HepG2 (cell line): ENCODE measurements around the gene ITIH2. TPM values are rescaled to one million over a fixed set of nuclear protein-coding genes. Genes with fewer than 3 reads are reported as not detected.

ENCODE experiments used
- CBX2 ChIP-seq, 2 experiments: fragments of 200-600 bp in 1 of 2; sonication (generic); formaldehyde crosslinking in 1 of 2; IDR thresholded peaks; 2 replicates each; pipeline versions ENCODE4 v1.7.0 to v1.8.1; 2018 to 2022; ENCODE audit warnings: low read depth in 2 of 2, low read length in 1 of 2, mild to moderate bottlenecking in 1 of 2, missing genetic modification reagents in 1 of 2
- HMG20B ChIP-seq: conservative IDR thresholded peaks from 2 replicates; pipeline ENCODE4 v1.6.1; 2016; ENCODE audit warnings: missing genetic modification reagents, missing compliant biosample characterization
- KLF9 ChIP-seq: IDR thresholded peaks from 2 replicates; pipeline ENCODE4 v1.6.1; 2016; ENCODE audit warnings: low read depth
- KMT2A ChIP-seq: sonication (generic); formaldehyde crosslinking; IDR thresholded peaks from 2 replicates; pipeline ENCODE4 v1.4.0; 2020; ENCODE audit warnings: missing genetic modification reagents
- MED8 ChIP-seq: sonication (generic); formaldehyde crosslinking; IDR thresholded peaks from 2 replicates; pipeline ENCODE4 v1.8.1; 2023; ENCODE audit warnings: mild to moderate bottlenecking, missing genetic modification reagents; ENCODE audit not compliant: insufficient replicate concordance
- SOX5 ChIP-seq: IDR thresholded peaks from 2 replicates; pipeline ENCODE4 v1.6.1; 2016; ENCODE audit warnings: borderline replicate concordance
- TBX3 ChIP-seq: fragments of 450-650 bp; IDR thresholded peaks from 2 replicates; pipeline ENCODE4 v1.6.1; 2017; ENCODE audit warnings: antibody characterized with exemption, mild to moderate bottlenecking, inconsistent platforms, borderline replicate concordance
- ZBTB44 ChIP-seq: sonication (generic); formaldehyde crosslinking; IDR thresholded peaks from 2 replicates; pipeline ENCODE4 v1.4.0; 2020; ENCODE audit warnings: missing genetic modification reagents
- ZBTB46 ChIP-seq: sonication (generic); formaldehyde crosslinking; IDR thresholded peaks from 2 replicates; pipeline ENCODE4 v1.4.0; 2020; ENCODE audit warnings: mild to moderate bottlenecking, missing genetic modification reagents, borderline replicate concordance
- ZNF180 ChIP-seq: sonication (generic); formaldehyde crosslinking; IDR thresholded peaks from 2 replicates; pipeline ENCODE4 v1.4.0; 2020; ENCODE audit warnings: low read depth, missing genetic modification reagents, borderline replicate concordance
- ZNF260 ChIP-seq: sonication (generic); formaldehyde crosslinking; IDR thresholded peaks from 2 replicates; pipeline ENCODE4 v1.4.0; 2020; ENCODE audit warnings: missing genetic modification reagents, low read depth, mild to moderate bottlenecking, borderline replicate concordance
- ZNF382 ChIP-seq: sonication (generic); formaldehyde crosslinking; IDR thresholded peaks from 2 replicates; pipeline ENCODE4 v1.5.0; 2020; ENCODE audit warnings: missing genetic modification reagents, mild to moderate bottlenecking, borderline replicate concordance
- ZNF549 ChIP-seq: sonication (generic); formaldehyde crosslinking; IDR thresholded peaks from 2 replicates; pipeline ENCODE4 v1.5.0; 2020; ENCODE audit warnings: missing genetic modification reagents
- ZNF646 ChIP-seq: sonication (generic); formaldehyde crosslinking; IDR thresholded peaks from 2 replicates; pipeline ENCODE4 v1.9.0; 2021; ENCODE audit warnings: mild to moderate bottlenecking, missing genetic modification reagents
- ZNF788 ChIP-seq: sonication (generic); formaldehyde crosslinking; IDR thresholded peaks from 2 replicates; pipeline ENCODE4 v1.5.0; 2020; ENCODE audit warnings: mild to moderate bottlenecking, missing genetic modification reagents, borderline replicate concordance
- ZNF816 ChIP-seq: sonication (generic); formaldehyde crosslinking; IDR thresholded peaks from 2 replicates; pipeline ENCODE4 v1.8.0; 2022; ENCODE audit warnings: missing genetic modification reagents, mild to moderate bottlenecking, borderline replicate concordance
- polyA plus RNA-seq, 8 experiments: library from polyadenylated mRNA; depleted of rRNA in 3 of 8; stranded (reverse) in 7 of 8; unstranded in 1 of 8; fragments of >200 nt; fragmentation: Illumina TruSeq in 4 of 8; extraction: Trizol in 4 of 8; gene quantifications; 2 replicates each; pipeline versions ENCODE4 v1.2.1 to v1.2.3, GENCODE V29; 2011 to 2016; ENCODE audit warnings: low read depth in 4 of 8, missing spikeins in 1 of 8, mixed read lengths in 1 of 8; ENCODE audit not compliant: insufficient read depth in 1 of 8
- total RNA-seq, 5 experiments: library from RNA; depleted of rRNA; stranded (reverse); fragments of >200 nt; fragmentation: Illumina TruSeq; extraction: Trizol; gene quantifications; 2 replicates each; pipeline ENCODE4 v1.2.3, GENCODE V29; 2016; ENCODE audit warnings: low read depth in 1 of 5
- TF ChIP-seq, protein P1 (sequence below): sonication (generic); formaldehyde crosslinking; IDR thresholded peaks from 2 replicates; pipeline ENCODE4 v1.8.1; 2023; ENCODE audit warnings: missing genetic modification reagents, inconsistent platforms, borderline replicate concordance
- TF ChIP-seq, protein P2 (sequence below): sonication (generic); formaldehyde crosslinking; IDR thresholded peaks from 2 replicates; pipeline ENCODE4 v1.5.0; 2020; ENCODE audit warnings: missing genetic modification reagents, mild to moderate bottlenecking, borderline replicate concordance

The ITIH2 gene
- total and polyA plus RNA-seq, 2 of the 13 experiments (the other 11 are each of a cell fraction or from before 2014, with no cell fraction given): 1,197 to 1,427 TPM

GRCh38 chr10:7703140-7703539, at the start of gene ITIH2 (continued):
- TF ChIP-seq ZNF646 (no peak), ZNF816 (CRISPR knock-in tag) (no peak), ZBTB46 (CRISPR knock-in tag) (no peak), ZBTB44 (no peak), HMG20B (CRISPR knock-in tag) (no peak), ZNF260 (no peak), CBX2 (IDR thresholded peaks at IDR 0.05; ENCODE audit: low read depth, low read length) (no peak), CBX2 (CRISPR knock-in tag; IDR thresholded peaks at IDR 0.05; ENCODE audit: low read depth) (no peak), ZNF788 (CRISPR knock-in tag) (no peak), KLF9 (CRISPR knock-in tag) (no peak), KMT2A (CRISPR knock-in tag) (no peak), SOX5 (CRISPR knock-in tag) (peak; percentile 81), MED8 (CRISPR knock-in tag) (peak; percentile 43), ZNF180 (CRISPR knock-in tag) (no peak), ZNF382 (no peak), ZNF549 (CRISPR knock-in tag) (no peak), TBX3 (no peak)
- TF ChIP-seq, protein P1, sequence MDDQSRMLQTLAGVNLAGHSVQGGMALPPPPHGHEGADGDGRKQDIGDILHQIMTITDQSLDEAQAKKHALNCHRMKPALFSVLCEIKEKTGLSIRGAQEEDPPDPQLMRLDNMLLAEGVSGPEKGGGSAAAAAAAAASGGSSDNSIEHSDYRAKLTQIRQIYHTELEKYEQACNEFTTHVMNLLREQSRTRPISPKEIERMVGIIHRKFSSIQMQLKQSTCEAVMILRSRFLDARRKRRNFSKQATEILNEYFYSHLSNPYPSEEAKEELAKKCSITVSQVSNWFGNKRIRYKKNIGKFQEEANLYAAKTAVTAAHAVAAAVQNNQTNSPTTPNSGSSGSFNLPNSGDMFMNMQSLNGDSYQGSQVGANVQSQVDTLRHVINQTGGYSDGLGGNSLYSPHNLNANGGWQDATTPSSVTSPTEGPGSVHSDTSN: no peak
- TF ChIP-seq, protein P2, sequence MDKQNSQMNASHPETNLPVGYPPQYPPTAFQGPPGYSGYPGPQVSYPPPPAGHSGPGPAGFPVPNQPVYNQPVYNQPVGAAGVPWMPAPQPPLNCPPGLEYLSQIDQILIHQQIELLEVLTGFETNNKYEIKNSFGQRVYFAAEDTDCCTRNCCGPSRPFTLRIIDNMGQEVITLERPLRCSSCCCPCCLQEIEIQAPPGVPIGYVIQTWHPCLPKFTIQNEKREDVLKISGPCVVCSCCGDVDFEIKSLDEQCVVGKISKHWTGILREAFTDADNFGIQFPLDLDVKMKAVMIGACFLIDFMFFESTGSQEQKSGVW (CRISPR knock-in tag): no peak
